OCI-LY1 (cell line): ENCODE results near the gene CDC14B.
"Not testable (repeated sequence)": the region's sequence is repeated elsewhere in the genome, so short reads cannot be mapped to it uniquely, and the experiment has no call there.

Experiments
- H2AFZ ChIP-seq: fragments of 200-600 bp; sonication (generic), shearing (Covaris generic); 2 replicates; pipeline ENCODE4 v1.6.0; 2014; ENCODE audit warnings: antibody characterized with exemption, mild to moderate bottlenecking, low read length
- H3F3A ChIP-seq: fragments of 200-600 bp; sonication (generic), shearing (Covaris generic); 2 replicates; pipeline ENCODE4 v1.6.0; 2014; ENCODE audit warnings: mild to moderate bottlenecking, antibody characterized with exemption, low read length, moderate library complexity; ENCODE audit not compliant: insufficient read depth
- H3K27ac ChIP-seq: fragments of 200-600 bp; sonication (generic); 2 replicates; pipeline ENCODE4 v1.5.1; 2014; ENCODE audit warnings: low read length, mixed run types, mild to moderate bottlenecking, low read depth; ENCODE audit not compliant: poor library complexity, severe bottlenecking
- H3K27me3 ChIP-seq: fragments of 200-600 bp; sonication (generic); 2 replicates; pipeline ENCODE4 v1.6.0; 2014; ENCODE audit warnings: antibody characterized with exemption, mild to moderate bottlenecking, low read length, moderate library complexity; ENCODE audit not compliant: insufficient read depth
- H3K36me3 ChIP-seq: fragments of 200-600 bp; sonication (generic); 2 replicates; pipeline ENCODE4 v1.6.1; 2014; ENCODE audit warnings: mild to moderate bottlenecking, antibody characterized with exemption, low read length, moderate library complexity, mixed read lengths; ENCODE audit not compliant: insufficient read depth
- H3K4me1 ChIP-seq: fragments of 200-600 bp; sonication (generic); 2 replicates; pipeline ENCODE4 v1.5.1; 2014; ENCODE audit warnings: mild to moderate bottlenecking, low read length, moderate library complexity; ENCODE audit not compliant: insufficient read depth, severe bottlenecking
- H3K4me2 ChIP-seq: fragments of 200-600 bp; sonication (generic), shearing (Covaris generic); 2 replicates; pipeline ENCODE4 v1.6.1; 2014; ENCODE audit warnings: low read length
- H3K4me3 ChIP-seq: fragments of 200-600 bp; sonication (generic); 2 replicates; pipeline ENCODE4 v1.5.1; 2014; ENCODE audit warnings: low read length, low read depth, mild to moderate bottlenecking, mixed read lengths; ENCODE audit not compliant: poor library complexity, severe bottlenecking
- H3K79me2 ChIP-seq: fragments of 200-600 bp; shearing (Covaris generic); 2 replicates; pipeline ENCODE4 v1.6.1; 2016; ENCODE audit warnings: mixed run types, low read length, mixed read lengths; ENCODE audit not compliant: insufficient read depth
- H3K9ac ChIP-seq: fragments of 200-600 bp; sonication (generic), shearing (Covaris generic); 2 replicates; pipeline ENCODE4 v1.6.1; 2014; ENCODE audit warnings: mild to moderate bottlenecking, low read length, mixed read lengths
- H3K9me2 ChIP-seq: fragments of 200-600 bp; sonication (generic), shearing (Covaris generic); 2 replicates; pipeline ENCODE4 v1.6.1; 2014; ENCODE audit warnings: low read depth, mild to moderate bottlenecking, low read length, mixed read lengths
- H3K9me3 ChIP-seq: fragments of 200-600 bp; shearing (Covaris generic); 2 replicates; pipeline ENCODE4 v1.6.1; 2014; ENCODE audit warnings: low read length, mixed read lengths
- H4K20me1 ChIP-seq: fragments of 200-600 bp; sonication (generic), shearing (Covaris generic); 2 replicates; pipeline ENCODE4 v1.6.0; 2016; ENCODE audit warnings: mild to moderate bottlenecking, low read length; ENCODE audit not compliant: insufficient read depth
- EZH2 ChIP-seq: fragments of 200-600 bp; sonication (generic), shearing (Covaris generic); IDR thresholded peaks from 2 replicates; pipeline ENCODE4 v1.8.0; 2017; ENCODE audit warnings: borderline replicate concordance, mixed run types, mild to moderate bottlenecking, antibody characterized with exemption, low read length, moderate library complexity, mixed read lengths
- TF ChIP-seq, protein P1 (sequence below): fragments of 200-600 bp; sonication (generic), shearing (Covaris generic); IDR thresholded peaks from 2 replicates; pipeline ENCODE4 v1.5.1; 2017; ENCODE audit warnings: mild to moderate bottlenecking, antibody characterized with exemption, low read length, moderate library complexity, mixed read lengths

The CDC14B gene

GRCh38 chr9:96550659-96551058, 69.0 kb downstream of the CDC14B start:
- Histone ChIP-seq H3K4me3 (no peak overlapping the region), H3F3A (no peaks in the 10 kb centered on the region), H3K36me3 (no peaks in the 10 kb centered on the region), H3K9me3 (no peaks in the 10 kb centered on the region), H3K79me2 (no peaks in the 10 kb centered on the region), H3K9me2 (no peaks in the 10 kb centered on the region), H3K9ac (no peak overlapping the region), H4K20me1 (no peaks in the 10 kb centered on the region), H3K4me2 (no peak overlapping the region), H2AFZ (no peak overlapping the region), H3K27ac (no peak overlapping the region), H3K4me1 (no peaks in the 10 kb centered on the region), H3K27me3 (no peaks in the 10 kb centered on the region)
- TF ChIP-seq EZH2: no peak
- TF ChIP-seq, protein P1, sequence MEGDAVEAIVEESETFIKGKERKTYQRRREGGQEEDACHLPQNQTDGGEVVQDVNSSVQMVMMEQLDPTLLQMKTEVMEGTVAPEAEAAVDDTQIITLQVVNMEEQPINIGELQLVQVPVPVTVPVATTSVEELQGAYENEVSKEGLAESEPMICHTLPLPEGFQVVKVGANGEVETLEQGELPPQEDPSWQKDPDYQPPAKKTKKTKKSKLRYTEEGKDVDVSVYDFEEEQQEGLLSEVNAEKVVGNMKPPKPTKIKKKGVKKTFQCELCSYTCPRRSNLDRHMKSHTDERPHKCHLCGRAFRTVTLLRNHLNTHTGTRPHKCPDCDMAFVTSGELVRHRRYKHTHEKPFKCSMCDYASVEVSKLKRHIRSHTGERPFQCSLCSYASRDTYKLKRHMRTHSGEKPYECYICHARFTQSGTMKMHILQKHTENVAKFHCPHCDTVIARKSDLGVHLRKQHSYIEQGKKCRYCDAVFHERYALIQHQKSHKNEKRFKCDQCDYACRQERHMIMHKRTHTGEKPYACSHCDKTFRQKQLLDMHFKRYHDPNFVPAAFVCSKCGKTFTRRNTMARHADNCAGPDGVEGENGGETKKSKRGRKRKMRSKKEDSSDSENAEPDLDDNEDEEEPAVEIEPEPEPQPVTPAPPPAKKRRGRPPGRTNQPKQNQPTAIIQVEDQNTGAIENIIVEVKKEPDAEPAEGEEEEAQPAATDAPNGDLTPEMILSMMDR: no peak

- H3K27me3 ChIP-seq, H3K79me2 ChIP-seq, H3F3A ChIP-seq, H3K4me3 ChIP-seq, H3K4me1 ChIP-seq, H3K9ac ChIP-seq, H3K27ac ChIP-seq, H3K9me3 ChIP-seq, H3K4me2 ChIP-seq, H2AFZ ChIP-seq, H4K20me1 ChIP-seq, H3K36me3 ChIP-seq, H3K9me2 ChIP-seq: not testable (repeated sequence)
Observed at GRCh38 chr9:96543131-96543530, 76.5 kb downstream of the CDC14B start.

GRCh38 chr9:96540106-96540505, 79.5 kb downstream of the CDC14B start:
- Histone ChIP-seq H3K9me3 (no peaks in the 10 kb centered on the region), H3K9ac (no peak overlapping the region), H3K4me3 (no peak overlapping the region), H3K27me3 (no peaks in the 10 kb centered on the region; the same call in 1 of the 2 replicates), H3K79me2 (no peaks in the 10 kb centered on the region), H4K20me1 (no peaks in the 10 kb centered on the region), H3F3A (no peaks in the 10 kb centered on the region), H3K27ac (no peak overlapping the region), H3K4me2 (no peak overlapping the region), H3K4me1 (no peaks in the 10 kb centered on the region), H2AFZ (no peak overlapping the region), H3K9me2 (no peaks in the 10 kb centered on the region), H3K36me3 (no peaks in the 10 kb centered on the region)
- TF ChIP-seq EZH2: no peak
- TF ChIP-seq, protein P1: no peak

GRCh38 chr9:96532173-96532572, 87.5 kb downstream of the CDC14B start:
- no peaks in the 10 kb centered on the region for H3K79me2 ChIP-seq
- no peak overlapping the region for H3K4me3 ChIP-seq
- H2AFZ ChIP-seq: no peak overlapping the region
- no peaks in the 10 kb centered on the region for H3F3A ChIP-seq
- no peak overlapping the region for H3K9ac ChIP-seq
- no peak overlapping the region for H3K27ac ChIP-seq
- no peaks in the 10 kb centered on the region for H4K20me1 ChIP-seq
- H3K36me3 ChIP-seq: no peaks in the 10 kb centered on the region
- H3K4me2 ChIP-seq: no peak overlapping the region
- H3K9me2 ChIP-seq: no peaks in the 10 kb centered on the region
- no peaks in the 10 kb centered on the region for H3K27me3 ChIP-seq
- TF ChIP-seq, protein P1: no peak
- TF ChIP-seq EZH2: no peak
- H3K4me1 ChIP-seq: no peaks in the 10 kb centered on the region
- 0 out of 2 replicates have a peak, but pooled peaks cover 2% of the 10 kb centered on the region for H3K9me3 ChIP-seq
